BJ (cell line): ENCODE data around the gene ARMH1. TPM values are rescaled to one million over a fixed set of nuclear protein-coding genes. Genes with fewer than 3 reads are reported as not detected.

Experiments
- CTCF ChIA-PET: fragments of 350-600 bp; formaldehyde crosslinking; extraction: SDS; loops from one replicate; lab custom pipeline; 2021; ENCODE audit warnings: antibody characterized with exemption, inconsistent platforms; lab: Yijun Ruan, JAX
- POLR2A ChIA-PET: fragments of 300-600 bp; sonication (Branson Sonifier 250); formaldehyde crosslinking; extraction: SDS; loops from one replicate; lab custom pipeline; 2021; ENCODE audit warnings: antibody characterized with exemption; lab: Charles Lee
- DNase-seq: peaks from one replicate; pipeline ENCODE4 v3.0.0-alpha.2; 2011; ENCODE audit warnings: low read depth
- H3K27me3 ChIP-seq: 2 replicates; pipeline ENCODE4 v1.6.0; 2011; ENCODE audit warnings: low read length; ENCODE audit not compliant: control insufficient read depth, insufficient read depth
- H3K36me3 ChIP-seq: 2 replicates; pipeline ENCODE4 v1.5.1; 2011; ENCODE audit warnings: low read length; ENCODE audit not compliant: control insufficient read depth, insufficient read depth
- H3K4me3 ChIP-seq: 2 replicates; pipeline ENCODE4 v1.5.1; 2011; ENCODE audit warnings: low read depth, mild to moderate bottlenecking, control low read depth, low read length
- polyA plus RNA-seq: library from polyadenylated mRNA; depleted of rRNA; stranded (reverse); fragments of >200 nt; gene quantifications from 2 replicates; pipeline ENCODE4 v1.2.3, GENCODE V29; 2011
- TF ChIP-seq, protein P1 (sequence below): IDR thresholded peaks from 2 replicates; pipeline ENCODE4 v1.5.1; 2011; ENCODE audit warnings: low read depth, mild to moderate bottlenecking, control low read depth, inconsistent platforms, low read length, moderate library complexity; ENCODE audit not compliant: insufficient read depth

Gene ARMH1
- polyA plus RNA-seq, 1 experiment = 0.86 TPM

DNA sequence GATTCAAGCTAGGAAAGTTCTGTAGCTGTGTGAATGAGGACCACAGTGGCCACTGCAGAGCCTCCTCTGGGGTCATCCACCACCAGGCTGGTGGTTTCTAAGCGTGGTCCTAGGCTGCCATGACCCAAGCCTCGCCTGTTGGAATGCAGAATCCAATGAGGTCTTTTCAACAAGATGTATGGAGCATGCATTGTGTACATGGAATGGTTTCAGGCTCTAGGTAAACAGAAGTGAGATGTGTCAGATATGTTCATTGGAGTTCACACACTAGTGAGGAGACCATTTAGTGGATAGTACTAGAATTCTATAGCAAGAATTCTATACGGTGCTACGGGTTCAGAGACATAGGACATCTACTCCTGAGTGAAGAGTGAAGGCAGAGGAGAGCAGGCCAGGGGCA lies 45.8 kb downstream of the ARMH1 start:
- ChIA-PET CTCF (interaction anchor here (0.6 to 7.0 kb wide), 4 partner anchors 9 to 481 kb away, joined by 3 to 43 read pairs (median 7); partner anchors contain the start of gene RNU5D-1), POLR2A (no interaction called here)
- peaks cover 5% of the 10 kb centered on the region; the same call in 1 of the 2 replicates for H3K27me3 ChIP-seq
- no peaks in the 10 kb centered on the region for H3K36me3 ChIP-seq
- TF ChIP-seq, protein P1, sequence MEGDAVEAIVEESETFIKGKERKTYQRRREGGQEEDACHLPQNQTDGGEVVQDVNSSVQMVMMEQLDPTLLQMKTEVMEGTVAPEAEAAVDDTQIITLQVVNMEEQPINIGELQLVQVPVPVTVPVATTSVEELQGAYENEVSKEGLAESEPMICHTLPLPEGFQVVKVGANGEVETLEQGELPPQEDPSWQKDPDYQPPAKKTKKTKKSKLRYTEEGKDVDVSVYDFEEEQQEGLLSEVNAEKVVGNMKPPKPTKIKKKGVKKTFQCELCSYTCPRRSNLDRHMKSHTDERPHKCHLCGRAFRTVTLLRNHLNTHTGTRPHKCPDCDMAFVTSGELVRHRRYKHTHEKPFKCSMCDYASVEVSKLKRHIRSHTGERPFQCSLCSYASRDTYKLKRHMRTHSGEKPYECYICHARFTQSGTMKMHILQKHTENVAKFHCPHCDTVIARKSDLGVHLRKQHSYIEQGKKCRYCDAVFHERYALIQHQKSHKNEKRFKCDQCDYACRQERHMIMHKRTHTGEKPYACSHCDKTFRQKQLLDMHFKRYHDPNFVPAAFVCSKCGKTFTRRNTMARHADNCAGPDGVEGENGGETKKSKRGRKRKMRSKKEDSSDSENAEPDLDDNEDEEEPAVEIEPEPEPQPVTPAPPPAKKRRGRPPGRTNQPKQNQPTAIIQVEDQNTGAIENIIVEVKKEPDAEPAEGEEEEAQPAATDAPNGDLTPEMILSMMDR = no peak
- no peak for DNase-seq
- no peak overlapping the region for H3K4me3 ChIP-seq

DNA sequence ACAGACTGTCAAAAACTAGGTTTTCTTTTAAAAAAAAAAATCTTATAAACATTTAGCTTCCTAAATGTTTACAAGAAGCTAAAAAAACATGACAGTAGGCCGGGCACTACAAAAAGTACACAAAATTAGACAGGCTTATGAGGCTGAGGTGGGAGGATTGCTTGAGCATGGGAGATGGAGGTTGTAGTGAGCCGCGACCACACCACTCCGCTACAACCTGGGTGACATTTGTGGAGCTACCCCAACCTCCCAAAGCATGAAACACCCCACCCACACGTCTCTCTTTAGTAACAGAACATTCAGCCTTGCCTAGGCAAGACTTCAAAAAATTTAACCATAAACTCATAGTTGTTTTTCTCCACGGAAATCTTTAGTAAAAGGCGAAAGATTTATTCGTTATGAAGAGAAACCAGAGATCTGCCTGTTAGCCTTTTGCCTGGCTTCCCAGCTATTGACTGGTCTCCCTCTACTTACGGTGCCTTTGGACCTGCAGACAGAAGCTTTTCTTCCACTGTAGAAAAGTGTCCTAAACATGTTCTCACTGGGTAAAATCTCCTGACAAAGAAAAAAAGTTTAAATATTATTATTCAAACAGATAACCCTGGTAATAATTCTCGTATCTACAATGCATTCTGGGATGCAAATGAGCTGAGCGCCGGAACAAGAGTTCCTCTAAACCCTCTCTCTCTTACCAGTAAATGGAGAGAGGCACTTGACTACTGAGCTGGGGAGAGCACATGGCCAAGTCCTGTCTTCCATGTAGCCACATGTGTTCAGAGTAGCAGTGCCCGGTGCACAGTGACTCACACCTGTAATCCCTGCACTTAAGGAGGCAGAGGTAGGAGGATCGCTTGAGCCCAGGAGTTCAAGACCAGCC lies 47.2 kb downstream of the ARMH1 start:
- Histone ChIP-seq H3K4me3 (no peak overlapping the region), H3K36me3 (no peaks in the 10 kb centered on the region), H3K27me3 (peaks cover 2% of the 10 kb centered on the region; the same call in 1 of the 2 replicates)
- CTCF ChIA-PET = interaction anchor here (1.9 to 7.0 kb wide), 2 partner anchors 7 to 14 kb away, joined by 5 to 43 read pairs; partner anchors contain the start of gene RNU5D-1
- TF ChIP-seq, protein P1 = no peak
- DNase-seq = no peak
- POLR2A ChIA-PET = interaction anchor here (1.0 kb wide), 1 partner anchor 9 kb away, joined by 6 read pairs; the partner anchor contains the start of gene RNU5D-1

DNA sequence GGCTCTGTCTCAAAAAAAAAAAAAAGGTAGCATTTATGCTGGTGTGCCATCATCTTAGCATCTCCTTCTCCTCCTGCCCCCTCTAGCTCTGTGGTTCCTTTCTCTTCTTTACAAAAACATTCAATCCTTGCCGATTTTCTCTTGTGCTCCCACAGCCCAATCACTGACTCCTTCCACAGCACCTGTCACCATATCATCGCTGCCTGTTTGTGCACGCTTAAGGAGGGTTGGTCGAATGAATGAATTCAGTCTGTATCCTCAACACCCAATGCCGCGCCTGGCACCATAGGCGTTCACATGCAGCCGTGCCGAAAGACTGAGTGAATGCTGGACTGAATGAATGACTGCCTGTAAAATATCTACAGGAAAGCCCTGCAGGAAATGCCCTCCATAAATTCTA lies 48.5 kb downstream of the ARMH1 start:
- Histone ChIP-seq H3K36me3 (no peaks in the 10 kb centered on the region), H3K4me3 (no peak overlapping the region), H3K27me3 (0 out of 2 replicates have a peak, but pooled peaks cover 2% of the 10 kb centered on the region)
- no peak for DNase-seq
- ChIA-PET CTCF (interaction anchor here (0.6 kb wide), 1 partner anchor 145 kb away, joined by 3 read pairs; no protein-coding TSS in a partner anchor), POLR2A (no interaction called here)
- TF ChIP-seq, protein P1 = no peak

DNA sequence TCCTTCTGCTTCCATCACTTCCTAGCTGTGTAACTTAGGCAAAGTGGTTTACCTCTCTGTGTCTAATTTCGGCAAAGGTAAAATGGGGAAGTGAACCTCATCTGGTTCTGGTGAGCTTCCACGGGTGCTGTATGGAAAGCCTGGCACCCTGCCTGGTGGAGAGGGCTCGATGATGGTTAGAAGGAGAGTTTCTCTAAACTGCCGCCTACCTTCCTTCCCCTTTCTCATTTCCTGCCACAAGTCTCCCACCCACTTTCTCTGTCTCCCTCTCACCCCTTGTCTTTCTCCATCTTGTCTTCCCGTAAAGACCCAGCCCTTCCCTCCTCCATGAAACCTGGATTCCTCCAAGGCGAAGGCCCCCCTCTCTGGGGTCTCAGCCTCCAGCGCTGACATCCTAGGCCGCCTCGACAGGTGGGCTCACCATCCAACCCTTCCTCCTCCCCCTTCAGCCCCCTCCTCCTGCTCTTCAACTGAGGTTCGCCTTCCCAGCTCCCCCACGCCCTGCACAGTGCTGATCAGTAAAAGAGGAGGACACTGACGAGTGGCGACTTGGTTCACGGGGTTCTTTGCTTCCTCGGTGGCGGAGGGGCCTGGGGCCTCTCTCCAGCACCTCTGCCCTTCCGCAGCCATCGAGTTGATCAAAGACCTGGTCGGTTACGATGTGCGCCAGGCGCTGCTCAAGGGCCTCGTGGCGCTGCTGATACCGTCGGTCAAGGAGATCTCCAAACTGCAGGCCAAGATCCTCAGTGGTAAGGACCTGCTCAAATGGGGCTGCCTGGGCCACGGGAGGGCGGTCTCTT lies 49.2 kb downstream of the ARMH1 start:
- Histone ChIP-seq H3K27me3 (no peaks in the 10 kb centered on the region), H3K4me3 (no peak overlapping the region), H3K36me3 (no peaks in the 10 kb centered on the region)
- TF ChIP-seq, protein P1 = no peak
- POLR2A ChIA-PET = no interaction called here
- DNase-seq = no peak
- CTCF ChIA-PET = interaction anchor here (0.6 kb wide), 1 partner anchor 144 kb away, joined by 3 read pairs; no protein-coding TSS in a partner anchor
